Kidney glomerular epithelial cell (primary cell): ENCODE data around the gene CLSTN2.

Experiments
- DNase-seq: peaks from one replicate; lab custom pipeline; 2025; lab: John Stamatoyannopoulos, UW

Gene CLSTN2

GRCh38 chr3:140597364-140597763 lies 662.4 kb downstream of the CLSTN2 start:
- no peak for DNase-seq

DNA sequence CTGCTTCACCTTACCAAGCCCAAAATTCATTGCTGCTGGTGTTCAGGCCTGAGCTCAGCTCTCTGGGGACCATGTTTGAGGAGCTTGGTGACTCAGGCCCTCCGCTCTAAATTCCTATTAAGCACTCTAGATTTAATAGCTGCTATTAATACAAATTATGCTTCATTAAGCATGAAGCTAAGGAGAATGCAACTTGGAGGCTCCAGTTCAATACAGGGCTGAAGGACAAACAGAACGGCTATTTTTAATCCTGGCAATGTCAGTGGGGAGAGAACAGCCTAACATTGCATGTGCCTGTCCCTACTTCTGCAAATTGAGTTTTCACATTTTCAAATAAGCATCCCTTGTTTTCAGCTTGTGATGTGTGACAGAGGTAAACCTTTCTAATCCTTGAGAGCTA lies 662.8 kb downstream of the CLSTN2 start:
- no peak for DNase-seq

DNA sequence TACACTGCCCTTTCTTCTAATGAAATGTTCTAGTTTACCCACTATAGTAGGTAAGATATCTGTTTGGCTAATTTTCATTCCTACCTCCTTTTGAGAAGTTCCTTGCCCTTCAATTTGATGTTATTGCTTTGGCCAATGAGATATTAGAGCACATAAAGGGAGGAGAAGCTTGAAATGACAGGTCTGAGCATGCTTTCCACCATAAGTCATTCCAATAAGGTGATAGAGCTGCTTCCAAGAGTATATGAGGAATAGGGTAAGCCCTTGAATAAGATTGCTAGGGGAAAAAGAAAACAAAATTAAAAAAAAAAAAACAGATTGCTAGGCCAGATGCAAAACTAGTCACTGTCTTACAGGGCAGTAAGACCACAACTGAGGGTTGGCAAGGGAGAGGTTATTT lies 664.0 kb downstream of the CLSTN2 start:
- DNase-seq: no peak

GRCh38 chr3:140599496-140599895 lies 664.5 kb downstream of the CLSTN2 start:
- DNase-seq: no peak

DNA sequence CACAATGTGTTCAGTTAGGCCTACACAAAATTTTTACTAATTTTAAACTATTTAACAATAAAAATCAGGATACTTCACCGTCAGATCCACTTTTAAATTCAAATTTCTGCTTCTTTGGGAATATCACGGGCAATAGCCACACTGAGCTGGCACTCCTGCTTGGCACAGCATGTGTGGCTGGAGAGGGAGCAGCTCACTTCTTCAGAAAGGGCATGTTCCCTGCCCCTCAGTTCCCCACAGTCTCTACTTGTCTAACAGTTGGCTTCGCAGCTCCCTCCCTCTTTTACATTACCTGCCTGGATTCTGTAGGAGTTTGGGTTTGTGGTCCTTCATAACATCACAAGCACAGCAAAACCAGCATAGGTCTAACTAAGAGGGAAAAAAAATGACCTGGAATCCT lies 666.9 kb downstream of the CLSTN2 start:
- no peak for DNase-seq

DNA sequence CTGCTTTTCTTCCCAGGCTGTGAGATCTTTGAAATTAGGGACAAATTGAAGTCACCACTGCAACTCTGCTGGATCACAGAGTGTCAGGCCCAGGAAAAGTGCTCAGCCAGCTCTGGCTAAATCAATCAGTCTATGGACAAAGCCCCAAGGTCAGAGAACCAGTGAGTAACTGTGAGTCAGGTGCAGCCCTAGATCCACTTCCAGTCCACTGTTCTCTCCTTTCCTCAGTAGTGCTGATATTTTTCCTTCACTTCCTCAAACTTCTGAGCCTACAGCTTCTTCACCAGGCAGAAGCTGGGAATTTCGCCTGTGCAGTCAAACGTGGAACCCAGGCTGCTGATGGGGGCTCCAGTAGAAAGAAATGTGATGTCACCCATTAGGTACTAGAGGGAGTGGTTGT lies 667.8 kb downstream of the CLSTN2 start:
- peak; percentile 79 for DNase-seq

- no peak for DNase-seq
Observed at GRCh38 chr3:140603766-140604165, 668.8 kb downstream of the CLSTN2 start.

DNA sequence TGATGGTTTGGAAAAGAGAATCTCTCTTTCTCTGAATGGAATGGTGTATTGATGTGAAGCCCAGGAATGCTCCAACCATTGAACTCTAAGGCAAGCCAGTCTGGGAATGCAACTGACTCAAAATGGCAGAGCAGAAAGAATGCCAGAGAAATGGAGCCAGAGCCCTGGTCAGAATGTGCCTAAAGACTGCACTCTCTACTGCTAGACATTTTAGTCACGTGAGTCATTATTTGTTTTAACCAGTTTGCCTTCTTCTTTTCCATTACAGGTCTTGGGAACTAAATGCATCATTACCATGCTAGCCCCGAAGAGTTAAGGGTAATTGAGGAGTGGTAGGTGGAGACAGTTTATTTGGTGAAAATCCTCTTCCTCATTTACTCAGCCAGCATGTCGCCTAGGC lies 675.6 kb downstream of the CLSTN2 start:
- DNase-seq: no peak

DNA sequence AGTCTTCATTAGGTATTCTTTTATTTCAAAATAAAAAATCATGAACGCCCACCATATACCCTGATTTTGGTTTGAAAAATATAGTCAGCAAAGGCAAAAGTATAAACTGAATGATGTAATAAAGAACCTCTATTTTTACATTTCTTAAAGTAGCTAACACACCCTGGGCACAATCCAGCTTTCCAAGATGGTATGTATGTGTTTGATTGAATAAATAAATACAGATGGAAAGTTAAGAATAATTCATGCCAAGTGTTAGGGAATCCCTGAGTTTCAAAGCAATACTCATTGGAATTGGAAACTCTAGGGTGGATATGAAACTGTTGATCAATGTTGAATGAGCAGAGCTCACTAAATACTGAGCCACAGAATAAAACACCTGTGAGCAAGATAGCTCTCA lies 679.0 kb downstream of the CLSTN2 start:
- DNase-seq: no peak

DNA sequence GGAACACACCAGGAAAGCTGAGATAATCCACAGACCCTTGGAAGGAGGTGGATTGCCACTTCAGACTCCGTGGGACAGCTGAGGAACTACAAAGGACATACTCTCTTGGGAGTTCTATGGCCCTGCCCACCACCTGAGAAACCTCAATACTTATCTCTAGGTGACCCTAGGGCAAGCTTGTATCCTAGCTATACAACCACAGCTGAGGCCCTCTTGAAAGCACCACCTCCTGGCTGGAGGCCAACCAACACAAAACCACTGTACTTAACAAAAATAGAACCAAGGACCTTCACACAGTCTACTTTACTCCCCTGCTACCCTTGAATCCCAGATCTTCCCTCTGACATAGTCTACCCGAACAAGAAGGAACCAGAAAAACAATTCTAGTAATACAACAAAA lies 682.1 kb downstream of the CLSTN2 start:
- DNase-seq: no peak

- DNase-seq: no peak
Observed at GRCh38 chr3:140626856-140627255, 691.9 kb downstream of the CLSTN2 start.
